Hepatocyte (in vitro differentiated cells): ENCODE data around the gene SP2.

Source experiments
- EZH2 ChIP-seq: fragments of 200-600 bp; sonication (generic); IDR thresholded peaks from 2 replicates; pipeline ENCODE4 v1.6.1; 2016; ENCODE audit warnings: antibody characterized with exemption, mild to moderate bottlenecking, borderline replicate concordance
- TF ChIP-seq, protein P1 (sequence below): fragments of 200-600 bp; sonication (generic); IDR thresholded peaks from 2 replicates; pipeline ENCODE4 v1.5.1; 2016; ENCODE audit warnings: antibody characterized with exemption, mild to moderate bottlenecking; ENCODE audit not compliant: poor library complexity

DNA sequence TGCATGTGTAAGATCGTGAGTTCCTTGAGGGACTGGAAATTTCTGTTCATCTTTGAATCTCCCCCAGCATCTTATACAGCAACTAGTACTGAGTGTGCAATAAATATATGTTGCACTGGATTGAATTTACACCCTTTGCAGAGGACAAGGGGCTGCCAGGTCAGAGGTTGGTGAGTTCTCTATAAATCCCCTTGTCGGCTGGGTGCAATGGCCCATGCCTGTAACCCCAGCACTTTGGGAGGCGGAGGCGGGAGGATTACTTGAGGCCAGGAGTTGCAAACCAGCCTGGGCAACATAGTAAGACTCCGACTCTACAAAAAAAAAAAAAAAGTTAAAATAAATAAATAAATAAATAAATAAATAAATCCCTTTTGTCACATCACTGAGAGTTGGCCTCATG is 35.6 kb upstream of the SP2 start:
- TF ChIP-seq, protein P1, sequence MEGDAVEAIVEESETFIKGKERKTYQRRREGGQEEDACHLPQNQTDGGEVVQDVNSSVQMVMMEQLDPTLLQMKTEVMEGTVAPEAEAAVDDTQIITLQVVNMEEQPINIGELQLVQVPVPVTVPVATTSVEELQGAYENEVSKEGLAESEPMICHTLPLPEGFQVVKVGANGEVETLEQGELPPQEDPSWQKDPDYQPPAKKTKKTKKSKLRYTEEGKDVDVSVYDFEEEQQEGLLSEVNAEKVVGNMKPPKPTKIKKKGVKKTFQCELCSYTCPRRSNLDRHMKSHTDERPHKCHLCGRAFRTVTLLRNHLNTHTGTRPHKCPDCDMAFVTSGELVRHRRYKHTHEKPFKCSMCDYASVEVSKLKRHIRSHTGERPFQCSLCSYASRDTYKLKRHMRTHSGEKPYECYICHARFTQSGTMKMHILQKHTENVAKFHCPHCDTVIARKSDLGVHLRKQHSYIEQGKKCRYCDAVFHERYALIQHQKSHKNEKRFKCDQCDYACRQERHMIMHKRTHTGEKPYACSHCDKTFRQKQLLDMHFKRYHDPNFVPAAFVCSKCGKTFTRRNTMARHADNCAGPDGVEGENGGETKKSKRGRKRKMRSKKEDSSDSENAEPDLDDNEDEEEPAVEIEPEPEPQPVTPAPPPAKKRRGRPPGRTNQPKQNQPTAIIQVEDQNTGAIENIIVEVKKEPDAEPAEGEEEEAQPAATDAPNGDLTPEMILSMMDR: no peak
- TF ChIP-seq EZH2: no peak
